Tibial artery (tissue), 4 donors: Measurements from ENCODE around the gene KIAA1143.

Source experiments
- DNase-seq, 2 donors: peaks; one replicate each; pipeline ENCODE4 v3.0.0-alpha.2; 2019
- H3K27ac ChIP-seq, 2 donors: fragments of 200-600 bp; sonication (generic) in 1 of 2; 1 replicate in 1 of 2; 2 replicates in 1 of 2; pipeline ENCODE4 v1.5.1; 2018 to 2019; ENCODE audit warnings: mild to moderate bottlenecking in 1 of 2
- H3K27me3 ChIP-seq, 2 donors: fragments of 200-600 bp; sonication (generic) in 1 of 2; one replicate each; pipeline versions ENCODE4 v1.5.1 to v1.6.0; 2016 to 2019
- H3K36me3 ChIP-seq, 3 donors: fragments of 200-600 bp; sonication (generic) in 2 of 3; one replicate each; pipeline ENCODE4 v1.5.1; 2016 to 2019; ENCODE audit warnings: mild to moderate bottlenecking in 2 of 3
- H3K4me1 ChIP-seq, 4 donors: fragments of 200-600 bp; sonication (generic) in 2 of 4; 1 replicate in 3 of 4; 2 replicates in 1 of 4; pipeline ENCODE4 v1.5.1; 2016 to 2019
- H3K4me3 ChIP-seq, 2 donors: fragments of 200-600 bp; sonication (generic) in 1 of 2; 1 replicate in 1 of 2; 2 replicates in 1 of 2; pipeline ENCODE4 v1.5.1; 2018 to 2019; ENCODE audit warnings: mild to moderate bottlenecking in 2 of 2
- H3K9me3 ChIP-seq, 3 donors: fragments of 200-600 bp; sonication (generic) in 1 of 3; one replicate each; pipeline ENCODE4 v1.5.1; 2016 to 2019
- CTCF ChIP-seq, 2 experiments: fragments of 200-600 bp in 1 of 2; fragments of 450-650 bp in 1 of 2; IDR thresholded peaks; one replicate each; pipeline ENCODE4 v1.5.1; 2017 to 2019; ENCODE audit warnings: antibody characterized with exemption in 2 of 2, mild to moderate bottlenecking in 1 of 2, moderate library complexity in 1 of 2
- intact Hi-C: fragments of 100-400 bp; cut with DNase I; formaldehyde crosslinking; loops from one replicate; pipeline ENCODE4 v1.15.0; 2023; ENCODE audit warnings: low total_unique reads

Gene KIAA1143

GRCh38 chr3:44782891-44783290, 21.5 kb upstream of the KIAA1143 start:
- no peaks in the 10 kb centered on the region for H3K4me1 ChIP-seq
- no peak for TF ChIP-seq CTCF (IDR thresholded peaks at IDR 0.05)
- no peaks in the 10 kb centered on the region for H3K27me3 ChIP-seq
- no peak overlapping the region for H3K4me3 ChIP-seq
- no peaks in the 10 kb centered on the region for H3K9me3 ChIP-seq
- DNase-seq, result no peak
- intact Hi-C loops, result no loop called here
- no peak overlapping the region for H3K27ac ChIP-seq
- no peaks in the 10 kb centered on the region for H3K36me3 ChIP-seq

GRCh38 chr3:44772099-44772442, 10.7 kb upstream of the KIAA1143 start:
- DNase-seq, result no peak
- TF ChIP-seq CTCF (IDR thresholded peaks at IDR 0.05), result no peak
- Histone ChIP-seq H3K4me1 (no peaks in the 10 kb centered on the region), H3K36me3 (no peaks in the 10 kb centered on the region), H3K27ac (no peak overlapping the region), H3K4me3 (no peak overlapping the region), H3K27me3 (no peaks in the 10 kb centered on the region), H3K9me3 (peaks cover 0 to 5% (median 0%) of the 10 kb centered on the region in 3 donors)
- intact Hi-C loops, result no loop called here

GRCh38 chr3:44771424-44772098, 10.1 kb upstream of the KIAA1143 start:
- Histone ChIP-seq H3K27me3 (no peaks in the 10 kb centered on the region), H3K4me1 (no peaks in the 10 kb centered on the region), H3K4me3 (no peak overlapping the region), H3K36me3 (no peaks in the 10 kb centered on the region), H3K9me3 (peaks cover 0 to 5% (median 0%) of the 10 kb centered on the region in 3 donors), H3K27ac (no peak overlapping the region)
- DNase-seq, result no peak
- no peak for TF ChIP-seq CTCF (IDR thresholded peaks at IDR 0.05)
- intact Hi-C loops, result no loop called here

GRCh38 chr3:44764248-44764647, 2.8 kb upstream of the KIAA1143 start:
- H3K9me3 ChIP-seq, result no peaks in the 10 kb centered on the region
- no peak overlapping the region for H3K4me3 ChIP-seq
- no peak for DNase-seq
- H3K4me1 ChIP-seq, result peaks cover 0 to 19% (median 12%) of the 10 kb centered on the region in 4 donors
- no peak for TF ChIP-seq CTCF (IDR thresholded peaks at IDR 0.05)
- intact Hi-C loops, result loop anchor here (5.0 kb wide), 2 partner anchors 52 to 213 kb away; partner anchors contain the start of genes EXOSC7, ZDHHC3 and ZNF502
- peaks cover 0 to 4% (median 3%) of the 10 kb centered on the region in 3 donors for H3K36me3 ChIP-seq
- no peaks in the 10 kb centered on the region for H3K27me3 ChIP-seq
- H3K27ac ChIP-seq, result no peak overlapping the region

GRCh38 chr3:44762690-44763089, 1.3 kb upstream of the KIAA1143 start:
- Histone ChIP-seq H3K27me3 (no peaks in the 10 kb centered on the region), H3K9me3 (peaks cover 0 to 4% (median 0%) of the 10 kb centered on the region in 3 donors), H3K27ac (no peak overlapping the region), H3K4me1 (peaks cover 0 to 19% (median 12%) of the 10 kb centered on the region in 4 donors), H3K36me3 (peaks cover 0 to 17% (median 15%) of the 10 kb centered on the region in 3 donors), H3K4me3 (no peak overlapping the region)
- DNase-seq, result no peak
- no peak for TF ChIP-seq CTCF (IDR thresholded peaks at IDR 0.05)
- intact Hi-C loops, result loop anchor here (5.0 kb wide), 2 partner anchors 50 to 215 kb away; partner anchors contain the start of genes EXOSC7, ZDHHC3 and ZNF502
